Panc1 (cell line): ENCODE results near the gene ZNF175. TPM values are rescaled to one million over a fixed set of nuclear protein-coding genes. Genes with fewer than 3 reads are reported as not detected.

Source experiments
- ATAC-seq: fragments of 200-7000 bp; cut with Tn5 transposase; 2 replicates; pipeline ENCODE4 v1.9.1; 2020; ENCODE audit warnings: mild to moderate bottlenecking, moderate library complexity
- BruUV-seq: library from RNA; stranded (reverse); fragments of 400-500 nt; replicated peaks from 2 replicates; lab custom pipeline; 2021; lab: Mats Ljungman, UMichigan
- CTCF ChIA-PET: fragments of 300-600 bp; sonication (Branson Sonifier 250); formaldehyde crosslinking; loops from one replicate; lab custom pipeline; 2022; ENCODE audit warnings: antibody characterized with exemption; lab: Charles Lee
- POLR2A ChIA-PET: fragments of 300-600 bp; sonication (Branson Sonifier 250); formaldehyde crosslinking; loops from one replicate; lab custom pipeline; 2022; ENCODE audit warnings: antibody characterized with exemption; lab: Charles Lee
- DNase-seq: peaks from one replicate; pipeline ENCODE4 v3.0.0-alpha.2; 2010; ENCODE audit warnings: low read depth, low spot score
- H3K27ac ChIP-seq: 2 replicates; pipeline ENCODE4 v1.5.1; 2011; ENCODE audit warnings: mild to moderate bottlenecking, low read length, inconsistent platforms
- H3K27me3 ChIP-seq: fragments of 200-500 bp; sonication (Bioruptor generic); 2 replicates; pipeline ENCODE4 v1.6.0; 2014; ENCODE audit warnings: low read length, inconsistent platforms; ENCODE audit not compliant: control insufficient read depth, insufficient read depth
- H3K36me3 ChIP-seq: fragments of 200-500 bp; sonication (Bioruptor generic); 2 replicates; pipeline ENCODE4 v1.5.1; 2014; ENCODE audit warnings: inconsistent platforms, mild to moderate bottlenecking, low read length, moderate library complexity; ENCODE audit not compliant: control insufficient read depth, insufficient read depth
- H3K4me1 ChIP-seq: 2 replicates; pipeline ENCODE4 v1.5.1; 2011; ENCODE audit warnings: inconsistent platforms, mild to moderate bottlenecking, low read length, moderate library complexity; ENCODE audit not compliant: control insufficient read depth, insufficient read depth
- H3K4me3 ChIP-seq, 2 experiments: 2 replicates each; pipeline ENCODE4 v1.5.1; 2011 to 2012; ENCODE audit warnings: low read depth in 2 of 2, low read length in 2 of 2, mild to moderate bottlenecking in 2 of 2, inconsistent platforms in 1 of 2, moderate library complexity in 1 of 2
- H3K9me3 ChIP-seq: fragments of 200-500 bp; sonication (Bioruptor generic); 2 replicates; pipeline ENCODE4 v1.5.1; 2014; ENCODE audit warnings: low read depth, mild to moderate bottlenecking, inconsistent platforms, low read length, moderate library complexity; ENCODE audit not compliant: control insufficient read depth, insufficient read depth
- CTCF ChIP-seq: fragments of 450-650 bp; IDR thresholded peaks from 2 replicates; pipeline ENCODE4 v1.5.1; 2017; ENCODE audit warnings: mild to moderate bottlenecking
- POLR2AphosphoS5 ChIP-seq: IDR thresholded peaks from 2 replicates; pipeline ENCODE4 v1.6.1; 2012; ENCODE audit warnings: mild to moderate bottlenecking, low read depth, low read length, moderate library complexity
- REST ChIP-seq, 2 experiments: IDR thresholded peaks; 2 replicates each; pipeline ENCODE4 v1.6.1; 2011 to 2012; ENCODE audit warnings: low read depth in 2 of 2, control low read depth in 1 of 2, low read length in 1 of 2, mild to moderate bottlenecking in 1 of 2, moderate library complexity in 1 of 2; ENCODE audit not compliant: insufficient read depth in 1 of 2
- SIN3A ChIP-seq: IDR thresholded peaks from 2 replicates; pipeline ENCODE4 v1.6.1; 2012; ENCODE audit warnings: low read depth, mild to moderate bottlenecking, low read length, moderate library complexity, borderline replicate concordance; ENCODE audit not compliant: insufficient read depth
- TCF7L2 ChIP-seq: IDR thresholded peaks from 2 replicates; pipeline ENCODE4 v1.6.1; 2011; ENCODE audit warnings: mild to moderate bottlenecking, low read depth, low read length, inconsistent platforms
- in situ Hi-C: cut with HindIII; loops from 2 replicates; pipeline ENCODE4 v1.10.0; 2016; ENCODE audit warnings: low sequenced_read_pairs, low pct_unique_long_range_greater_than_20kb
- intact Hi-C: fragments of 100-400 bp; cut with micrococcal nuclease; formaldehyde crosslinking; loops from one replicate; pipeline ENCODE4 v1.10.0; 2022; ENCODE audit not compliant: unreplicated experiment
- total RNA-seq: library from RNA; stranded (reverse); gene quantifications from one replicate; pipeline ENCODE4 v1.2.1, GENCODE V29; 2021; ENCODE audit not compliant: unreplicated experiment

ZNF175 gene
- total RNA-seq, 1 experiment from 2014 or later, result 7.3 TPM

GRCh38 chr19:51590441-51590840, 19.4 kb downstream of the ZNF175 start:
- H3K4me1 ChIP-seq, result no peaks in the 10 kb centered on the region
- ChIA-PET CTCF (no interaction called here), POLR2A (no interaction called here)
- no peak for ATAC-seq
- no peaks in the 10 kb centered on the region for H3K36me3 ChIP-seq
- in situ Hi-C loops (no loop called here), intact Hi-C loops (no loop called here)
- TF ChIP-seq POLR2AphosphoS5 (no peak), CTCF (no peak), REST (IDR thresholded peaks at IDR 0.05; ENCODE audit: insufficient read depth in 1 of 2, low read depth in 2 of 2, low read length in 1 of 2) (no peak), TCF7L2 (no peak), SIN3A (no peak)
- no peak for DNase-seq
- no peak overlapping the region for H3K4me3 ChIP-seq
- H3K27ac ChIP-seq, result no peak overlapping the region
- no peaks in the 10 kb centered on the region for H3K27me3 ChIP-seq
- BruUV-seq, result no TSS peak
- H3K9me3 ChIP-seq, result peaks cover 27% of the 10 kb centered on the region

- DNase-seq, result no peak
- TF ChIP-seq CTCF (no peak), TCF7L2 (no peak), POLR2AphosphoS5 (no peak), REST (IDR thresholded peaks at IDR 0.05; ENCODE audit: insufficient read depth in 1 of 2, low read depth in 2 of 2, low read length in 1 of 2) (no peak), SIN3A (no peak)
- intact Hi-C loops (no loop called here), in situ Hi-C loops (no loop called here)
- no peak for ATAC-seq
- no peaks in the 10 kb centered on the region for H3K4me1 ChIP-seq
- H3K4me3 ChIP-seq, result no peak overlapping the region
- H3K27ac ChIP-seq, result no peak overlapping the region
- H3K9me3 ChIP-seq, result peaks cover 10% of the 10 kb centered on the region
- H3K36me3 ChIP-seq, result no peaks in the 10 kb centered on the region
- POLR2A ChIA-PET, result no interaction called here
- H3K27me3 ChIP-seq, result no peaks in the 10 kb centered on the region
- CTCF ChIA-PET, result no interaction called here
- no TSS peak for BruUV-seq
Measured at GRCh38 chr19:51592521-51592920, 21.4 kb downstream of the ZNF175 start.
